ENCODE measurements around the gene FADS2. TPM values are rescaled to one million over a fixed set of nuclear protein-coding genes. Genes with fewer than 3 reads are reported as not detected.

FADS2 gene
- total and polyA plus RNA-seq, 2 of the 13 experiments (the other 11 are each of a cell fraction or from before 2014, with no cell fraction given), result 90.1 to 124 TPM

DNA sequence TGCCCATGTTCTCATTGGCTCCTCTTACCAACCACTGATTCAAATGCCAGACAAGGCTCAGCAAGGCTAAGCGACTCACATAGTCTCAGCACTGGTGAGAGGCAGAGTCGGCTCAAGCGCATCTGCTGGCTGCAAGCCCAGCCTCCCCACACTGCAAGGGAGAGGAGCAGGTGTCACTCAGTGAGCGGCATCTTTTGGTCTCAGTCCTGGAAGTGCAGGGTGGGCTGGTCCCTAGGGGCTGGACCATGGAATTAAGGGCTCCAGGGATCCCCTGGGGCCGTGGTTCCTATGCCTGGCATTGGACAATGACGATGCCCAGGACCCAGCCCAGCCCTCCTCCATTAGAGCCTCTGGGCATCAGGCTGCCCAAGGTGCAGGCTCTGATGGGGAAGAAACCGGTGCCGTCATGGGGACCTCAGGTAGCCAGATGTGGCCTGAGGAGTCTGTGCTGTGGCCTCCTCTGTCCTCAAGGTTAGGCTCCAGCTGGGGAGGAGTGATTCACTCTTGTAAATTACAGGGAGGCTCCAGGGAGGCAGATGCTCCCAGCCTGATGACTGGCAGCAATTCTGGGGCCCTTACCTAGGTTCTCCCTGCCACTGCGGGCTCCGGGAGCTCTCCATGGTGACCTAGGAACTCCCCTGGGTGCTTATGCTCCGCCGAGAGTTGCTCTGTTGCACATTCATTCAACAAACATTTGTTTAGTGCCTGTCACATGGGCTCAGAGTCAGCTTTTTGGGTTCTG, 28.0 kb downstream of the FADS2 start:
- Histone ChIP-seq H2AFZ (ENCODE audit: low read length) (no peak overlapping the region), H3K36me3 (replicated peaks in 1 of 2; ENCODE audit: control insufficient read depth in 1 of 2, insufficient read depth in 2 of 2, low read length in 2 of 2) (peaks cover 1 to 30% of the 10 kb centered on the region in 2 experiments; a peak in 4 of 5 replicates), H3K9ac (ENCODE audit: insufficient read depth, low read depth, low read length) (no peak overlapping the region), H3K4me1 (ENCODE audit: insufficient read depth, low read length) (no peaks in the 10 kb centered on the region), H3K79me2 (ENCODE audit: insufficient read depth, low read length) (no peaks in the 10 kb centered on the region), H3K4me2 (ENCODE audit: low read depth, low read length) (no peak overlapping the region), H4K20me1 (ENCODE audit: insufficient read depth, low read length) (no peaks in the 10 kb centered on the region), H3K9me3 (ENCODE audit: low read length) (no peaks in the 10 kb centered on the region), H3K4me3 (replicated peaks in 1 of 3; ENCODE audit: insufficient read depth in 1 of 3, low read depth in 2 of 3, low read length in 3 of 3) (no peak overlapping the region), H3K27ac (ENCODE audit: extremely low read length, insufficient read depth, low read length) (no peak overlapping the region), H3K27me3 (ENCODE audit: control insufficient read depth in 1 of 2, insufficient read depth in 2 of 2, low read length in 2 of 2) (no peaks in the 10 kb centered on the region)
- ChIA-PET CTCF (ENCODE audit: low intra/inter-chr PET ratio, low total read pairs) (no interaction called here), POLR2A (no interaction called here)
- in situ Hi-C loops (cut with HindIII; ENCODE audit: extremely low pct_ligation_motif_present, low pct_unique_long_range_greater_than_20kb), result no loop called here
- FAIRE-seq, result no peak
- intact Hi-C loops (cut with micrococcal nuclease; ENCODE audit: unreplicated experiment), result no loop called here
- 96% methylated on average over 4 of the region's 12 CpGs for WGBS (ENCODE audit: low lambda C conversion rate)
- TF ChIP-seq KAT2B (IDR thresholded peaks at IDR 0.05; ENCODE audit: borderline replicate concordance, low read depth, low read length) (no peak), JDP2 (CRISPR knock-in tag; IDR thresholded peaks at IDR 0.05; ENCODE audit: borderline replicate concordance) (no peak), JARID2 (CRISPR knock-in tag; IDR thresholded peaks at IDR 0.05; ENCODE audit: insufficient replicate concordance) (no peak), SCMH1 (CRISPR knock-in tag; IDR thresholded peaks at IDR 0.05; ENCODE audit: borderline replicate concordance) (no peak)
- DNase-seq (ENCODE audit: low spot score), result no peak
- no peak for ATAC-seq
- BruUV-seq (replicated peaks), result no TSS peak

DNA sequence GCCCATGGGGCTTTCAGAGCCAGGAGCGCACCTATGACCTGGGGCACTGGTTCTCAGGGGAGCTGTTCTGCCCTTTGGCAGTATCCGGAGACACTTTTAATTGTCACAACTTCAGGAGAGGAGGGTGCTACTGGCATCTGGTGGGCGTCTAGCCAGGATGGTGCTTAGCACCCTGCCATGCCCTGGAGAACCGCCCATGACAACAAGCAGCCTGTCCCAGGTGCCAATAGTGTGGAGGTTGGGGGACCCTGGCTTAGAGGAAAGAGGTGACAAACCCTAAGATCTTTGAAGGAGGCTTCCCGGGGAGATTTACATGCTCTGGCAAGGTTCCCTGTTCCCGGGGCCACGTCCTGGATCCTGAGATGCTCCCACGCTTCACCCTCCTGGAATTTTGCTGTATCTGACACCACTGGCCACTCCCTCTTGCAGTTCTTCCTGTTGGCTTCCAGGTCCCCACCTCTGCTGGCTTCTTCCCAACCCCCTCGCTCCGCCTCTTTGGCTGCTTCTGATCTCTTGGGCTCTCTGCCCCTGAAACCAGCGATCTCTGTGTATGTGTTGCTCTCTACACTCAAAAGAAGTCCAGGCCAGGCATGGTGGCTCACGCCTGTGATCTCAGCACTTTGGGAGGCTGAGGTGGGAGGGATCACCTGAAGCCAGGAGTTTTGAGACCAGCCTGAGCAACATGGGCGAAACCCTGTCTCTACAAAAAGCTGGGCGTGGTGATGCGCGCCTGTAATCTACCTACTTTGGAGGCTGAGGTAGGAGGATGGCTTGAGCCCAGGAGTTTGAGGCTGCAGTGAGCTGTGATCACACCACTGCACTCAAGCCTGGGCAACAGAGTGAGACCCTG, 32.2 kb downstream of the FADS2 start:
- no peak overlapping the region for H3K9ac ChIP-seq (ENCODE audit: insufficient read depth, low read depth, low read length)
- no peaks in the 10 kb centered on the region for H3K27me3 ChIP-seq (ENCODE audit: control insufficient read depth in 1 of 2, insufficient read depth in 2 of 2, low read length in 2 of 2)
- H2AFZ ChIP-seq (ENCODE audit: low read length), result no peak overlapping the region
- ChIA-PET POLR2A (no interaction called here), CTCF (ENCODE audit: low intra/inter-chr PET ratio, low total read pairs) (no interaction called here)
- no peaks in the 10 kb centered on the region for H4K20me1 ChIP-seq (ENCODE audit: insufficient read depth, low read length)
- no peak overlapping the region for H3K4me3 ChIP-seq (replicated peaks in 1 of 3; ENCODE audit: insufficient read depth in 1 of 3, low read depth in 2 of 3, low read length in 3 of 3)
- no TSS peak for BruUV-seq (replicated peaks)
- no peaks in the 10 kb centered on the region for H3K79me2 ChIP-seq (ENCODE audit: insufficient read depth, low read length)
- H3K4me1 ChIP-seq (ENCODE audit: insufficient read depth, low read length), result no peaks in the 10 kb centered on the region
- FAIRE-seq (no peak), DNase-seq (ENCODE audit: low spot score) (no peak), ATAC-seq (no peak)
- H3K27ac ChIP-seq (ENCODE audit: extremely low read length, insufficient read depth, low read length), result no peak overlapping the region
- peaks cover 0 to 24% of the 10 kb centered on the region in 2 experiments; a peak in 4 of 5 replicates for H3K36me3 ChIP-seq (replicated peaks in 1 of 2; ENCODE audit: control insufficient read depth in 1 of 2, insufficient read depth in 2 of 2, low read length in 2 of 2)
- intact Hi-C loops (cut with micrococcal nuclease; ENCODE audit: unreplicated experiment), result no loop called here
- in situ Hi-C loops (cut with HindIII; ENCODE audit: extremely low pct_ligation_motif_present, low pct_unique_long_range_greater_than_20kb), result no loop called here
- no peak overlapping the region for H3K4me2 ChIP-seq (ENCODE audit: low read depth, low read length)
- no peaks in the 10 kb centered on the region for H3K9me3 ChIP-seq (ENCODE audit: low read length)
- WGBS (ENCODE audit: low lambda C conversion rate), result 95% methylated on average over 13 of the region's 16 CpGs
- TF ChIP-seq, protein P1, sequence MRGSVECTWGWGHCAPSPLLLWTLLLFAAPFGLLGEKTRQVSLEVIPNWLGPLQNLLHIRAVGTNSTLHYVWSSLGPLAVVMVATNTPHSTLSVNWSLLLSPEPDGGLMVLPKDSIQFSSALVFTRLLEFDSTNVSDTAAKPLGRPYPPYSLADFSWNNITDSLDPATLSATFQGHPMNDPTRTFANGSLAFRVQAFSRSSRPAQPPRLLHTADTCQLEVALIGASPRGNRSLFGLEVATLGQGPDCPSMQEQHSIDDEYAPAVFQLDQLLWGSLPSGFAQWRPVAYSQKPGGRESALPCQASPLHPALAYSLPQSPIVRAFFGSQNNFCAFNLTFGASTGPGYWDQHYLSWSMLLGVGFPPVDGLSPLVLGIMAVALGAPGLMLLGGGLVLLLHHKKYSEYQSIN (CRISPR knock-in tag; IDR thresholded peaks at IDR 0.05; ENCODE audit: borderline replicate concordance), result no peak
- TF ChIP-seq PAF1 (CRISPR knock-in tag; IDR thresholded peaks at IDR 0.05) (no peak), HNRNPH1 (optimal IDR thresholded peaks at IDR 0.05; ENCODE audit: low read depth, low read length) (no peak), YY1 (IDR thresholded peaks at IDR 0.05; ENCODE audit: insufficient read depth, insufficient replicate concordance, low read depth, low read length) (no peak), ZNF619 (CRISPR knock-in tag; IDR thresholded peaks at IDR 0.05) (no peak), SAFB2 (CRISPR knock-in tag; IDR thresholded peaks at IDR 0.05; ENCODE audit: borderline replicate concordance, low read depth) (no peak)
- TF ChIP-seq, protein P2, sequence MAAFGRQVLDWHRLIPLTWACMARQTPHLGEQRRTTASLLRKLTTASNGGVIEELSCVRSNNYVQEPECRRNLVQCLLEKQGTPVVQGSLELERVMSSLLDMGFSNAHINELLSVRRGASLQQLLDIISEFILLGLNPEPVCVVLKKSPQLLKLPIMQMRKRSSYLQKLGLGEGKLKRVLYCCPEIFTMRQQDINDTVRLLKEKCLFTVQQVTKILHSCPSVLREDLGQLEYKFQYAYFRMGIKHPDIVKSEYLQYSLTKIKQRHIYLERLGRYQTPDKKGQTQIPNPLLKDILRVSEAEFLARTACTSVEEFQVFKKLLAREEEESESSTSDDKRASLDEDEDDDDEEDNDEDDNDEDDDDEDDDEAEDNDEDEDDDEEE (CRISPR knock-in tag; IDR thresholded peaks at IDR 0.05), result no peak
- TF ChIP-seq, protein P3, sequence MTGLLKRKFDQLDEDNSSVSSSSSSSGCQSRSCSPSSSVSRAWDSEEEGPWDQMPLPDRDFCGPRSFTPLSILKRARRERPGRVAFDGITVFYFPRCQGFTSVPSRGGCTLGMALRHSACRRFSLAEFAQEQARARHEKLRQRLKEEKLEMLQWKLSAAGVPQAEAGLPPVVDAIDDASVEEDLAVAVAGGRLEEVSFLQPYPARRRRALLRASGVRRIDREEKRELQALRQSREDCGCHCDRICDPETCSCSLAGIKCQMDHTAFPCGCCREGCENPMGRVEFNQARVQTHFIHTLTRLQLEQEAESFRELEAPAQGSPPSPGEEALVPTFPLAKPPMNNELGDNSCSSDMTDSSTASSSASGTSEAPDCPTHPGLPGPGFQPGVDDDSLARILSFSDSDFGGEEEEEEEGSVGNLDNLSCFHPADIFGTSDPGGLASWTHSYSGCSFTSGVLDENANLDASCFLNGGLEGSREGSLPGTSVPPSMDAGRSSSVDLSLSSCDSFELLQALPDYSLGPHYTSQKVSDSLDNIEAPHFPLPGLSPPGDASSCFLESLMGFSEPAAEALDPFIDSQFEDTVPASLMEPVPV (CRISPR knock-in tag; IDR thresholded peaks at IDR 0.05), result no peak

Data from HepG2 (cell line).